ENCODE data around the gene CLDN25. TPM values are rescaled to one million over a fixed set of nuclear protein-coding genes. Genes with fewer than 3 reads are reported as not detected.
A peak's percentile ranks its signal among the peaks of the same experiment; 100 is the strongest.

The CLDN25 gene
- polyA plus RNA-seq, 3 donors = not detected

DNA sequence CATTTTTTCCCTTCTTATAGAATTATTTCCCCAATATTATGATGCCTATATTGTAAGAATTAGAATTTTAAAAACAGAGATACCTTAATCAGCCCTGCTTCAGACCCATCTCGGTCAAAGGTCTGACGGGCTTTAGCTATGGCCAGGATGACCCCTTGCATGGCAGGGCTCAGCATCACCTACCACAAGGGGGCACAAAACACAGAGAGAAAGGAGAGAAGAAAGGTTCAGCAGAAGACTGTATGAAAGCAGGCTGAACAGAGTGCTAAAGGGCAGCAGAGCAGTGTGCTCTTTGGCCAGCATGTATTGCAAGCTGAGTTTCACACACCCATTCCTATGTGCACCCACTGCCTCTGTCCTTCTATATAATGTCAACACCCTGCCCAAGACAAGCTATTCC is 26.8 kb downstream of the CLDN25 start:
- Histone ChIP-seq H4K20me1 (ENCODE audit: insufficient read depth, low read length) (no peaks in the 10 kb centered on the region), H3K36me3 (replicated peaks in 1 of 2; ENCODE audit: control insufficient read depth in 1 of 2, insufficient read depth in 2 of 2, low read length in 2 of 2) (peaks cover 61 to 96% of the 10 kb centered on the region in 2 donors), H3K27me3 (ENCODE audit: control insufficient read depth in 2 of 2, insufficient read depth in 2 of 2, low read length in 2 of 2) (no peaks in the 10 kb centered on the region), H3K9ac (ENCODE audit: insufficient read depth, low read length, poor library complexity, severe bottlenecking) (no peak overlapping the region), H3K4me2 (replicated peaks; ENCODE audit: extremely low read depth, low read length, poor library complexity, severe bottlenecking) (no peak overlapping the region), H3K27ac (ENCODE audit: low read depth in 1 of 2, low read length in 2 of 2) (no peak overlapping the region), H3K79me2 (ENCODE audit: insufficient read depth, low read length) (no peaks in the 10 kb centered on the region), H3K4me1 (ENCODE audit: control insufficient read depth in 1 of 2, insufficient read depth in 2 of 2, low read length in 2 of 2) (no peaks in the 10 kb centered on the region), H2AFZ (ENCODE audit: insufficient read depth, low read depth, low read length, poor library complexity, severe bottlenecking) (no peak overlapping the region), H3K9me3 (replicated peaks in 1 of 2; ENCODE audit: control insufficient read depth in 1 of 2, insufficient read depth in 1 of 2, low read length in 2 of 2) (no peaks in the 10 kb centered on the region), H3K4me3 (replicated peaks in 1 of 3; ENCODE audit: low read depth in 2 of 3, low read length in 3 of 3) (no peak overlapping the region)
- Mint-ChIP-seq H3K36me3 (peaks cover 69 to 72% of the 10 kb centered on the region in 2 donors), H3K4me3 (no peak overlapping the region), H3K9me3 (no peaks in the 10 kb centered on the region), H3K27me3 (ENCODE audit: low read depth in 3 of 3) (no peaks in the 10 kb centered on the region), H3K27ac (peak overlapping the region in 1 of 7 donors; percentile 35), H3K4me1 (no peaks in the 10 kb centered on the region)
- no CpG with 5 or more reads among the region's 2 CpGs for WGBS (ENCODE audit: insufficient coverage)
- intact Hi-C loops (cut with micrococcal nuclease) = no loop called here
- DNase-seq = no peak
- TF ChIP-seq, protein P1, sequence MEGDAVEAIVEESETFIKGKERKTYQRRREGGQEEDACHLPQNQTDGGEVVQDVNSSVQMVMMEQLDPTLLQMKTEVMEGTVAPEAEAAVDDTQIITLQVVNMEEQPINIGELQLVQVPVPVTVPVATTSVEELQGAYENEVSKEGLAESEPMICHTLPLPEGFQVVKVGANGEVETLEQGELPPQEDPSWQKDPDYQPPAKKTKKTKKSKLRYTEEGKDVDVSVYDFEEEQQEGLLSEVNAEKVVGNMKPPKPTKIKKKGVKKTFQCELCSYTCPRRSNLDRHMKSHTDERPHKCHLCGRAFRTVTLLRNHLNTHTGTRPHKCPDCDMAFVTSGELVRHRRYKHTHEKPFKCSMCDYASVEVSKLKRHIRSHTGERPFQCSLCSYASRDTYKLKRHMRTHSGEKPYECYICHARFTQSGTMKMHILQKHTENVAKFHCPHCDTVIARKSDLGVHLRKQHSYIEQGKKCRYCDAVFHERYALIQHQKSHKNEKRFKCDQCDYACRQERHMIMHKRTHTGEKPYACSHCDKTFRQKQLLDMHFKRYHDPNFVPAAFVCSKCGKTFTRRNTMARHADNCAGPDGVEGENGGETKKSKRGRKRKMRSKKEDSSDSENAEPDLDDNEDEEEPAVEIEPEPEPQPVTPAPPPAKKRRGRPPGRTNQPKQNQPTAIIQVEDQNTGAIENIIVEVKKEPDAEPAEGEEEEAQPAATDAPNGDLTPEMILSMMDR (IDR thresholded peaks at IDR 0.05) = peak; percentile 17

DNA sequence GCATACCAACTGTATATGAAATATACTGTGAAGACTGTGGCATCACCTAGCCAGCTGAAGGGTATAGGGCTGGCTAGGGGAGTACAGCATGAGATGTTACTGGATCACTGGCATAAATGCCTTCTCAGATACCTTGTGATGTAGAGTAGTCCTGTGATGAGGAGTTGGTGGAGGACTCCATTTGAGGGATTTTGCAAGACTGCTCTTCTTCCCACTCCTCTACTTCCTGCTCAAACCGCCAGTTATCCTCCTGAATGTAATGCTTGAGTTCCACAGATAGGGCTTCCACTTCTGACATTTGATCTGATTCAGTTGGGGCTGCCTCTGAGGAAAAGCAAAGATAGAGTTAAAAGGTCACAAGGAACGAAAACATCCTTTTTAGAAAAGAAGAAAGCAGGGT is 29.3 kb downstream of the CLDN25 start:
- no peak overlapping the region for H3K4me2 ChIP-seq (replicated peaks; ENCODE audit: extremely low read depth, low read length, poor library complexity, severe bottlenecking)
- H3K27ac ChIP-seq (ENCODE audit: low read depth in 1 of 2, low read length in 2 of 2) = no peak overlapping the region
- H3K9ac ChIP-seq (ENCODE audit: insufficient read depth, low read length, poor library complexity, severe bottlenecking) = no peak overlapping the region
- H3K36me3 ChIP-seq (replicated peaks in 1 of 2; ENCODE audit: control insufficient read depth in 1 of 2, insufficient read depth in 2 of 2, low read length in 2 of 2) = peaks cover 48 to 92% of the 10 kb centered on the region in 2 donors
- H3K4me3 ChIP-seq (replicated peaks in 1 of 3; ENCODE audit: low read depth in 2 of 3, low read length in 3 of 3) = no peak overlapping the region
- H2AFZ ChIP-seq (ENCODE audit: insufficient read depth, low read depth, low read length, poor library complexity, severe bottlenecking) = no peak overlapping the region
- H4K20me1 ChIP-seq (ENCODE audit: insufficient read depth, low read length) = no peaks in the 10 kb centered on the region
- Mint-ChIP-seq H3K27me3 (ENCODE audit: low read depth in 3 of 3) (peaks cover 0 to 2% (median 0%) of the 10 kb centered on the region in 3 donors), H3K9me3 (no peaks in the 10 kb centered on the region), H3K4me3 (no peak overlapping the region), H3K36me3 (peaks cover 66 to 76% of the 10 kb centered on the region in 2 donors), H3K4me1 (no peaks in the 10 kb centered on the region), H3K27ac (no peak overlapping the region)
- whole genome bisulfite sequencing (ENCODE audit: insufficient coverage) = no CpG with 5 or more reads among the region's 2 CpGs
- H3K4me1 ChIP-seq (ENCODE audit: control insufficient read depth in 1 of 2, insufficient read depth in 2 of 2, low read length in 2 of 2) = no peaks in the 10 kb centered on the region
- DNase-seq = no peak
- H3K9me3 ChIP-seq (replicated peaks in 1 of 2; ENCODE audit: control insufficient read depth in 1 of 2, insufficient read depth in 1 of 2, low read length in 2 of 2) = no peaks in the 10 kb centered on the region
- intact Hi-C loops (cut with micrococcal nuclease) = no loop called here
- no peaks in the 10 kb centered on the region for H3K79me2 ChIP-seq (ENCODE audit: insufficient read depth, low read length)
- TF ChIP-seq, protein P1 (IDR thresholded peaks at IDR 0.05) = no peak
- no peaks in the 10 kb centered on the region for H3K27me3 ChIP-seq (ENCODE audit: control insufficient read depth in 2 of 2, insufficient read depth in 2 of 2, low read length in 2 of 2)
